ENCODE data around the gene IL22.

IL22 gene, protein sequence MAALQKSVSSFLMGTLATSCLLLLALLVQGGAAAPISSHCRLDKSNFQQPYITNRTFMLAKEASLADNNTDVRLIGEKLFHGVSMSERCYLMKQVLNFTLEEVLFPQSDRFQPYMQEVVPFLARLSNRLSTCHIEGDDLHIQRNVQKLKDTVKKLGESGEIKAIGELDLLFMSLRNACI

DNA sequence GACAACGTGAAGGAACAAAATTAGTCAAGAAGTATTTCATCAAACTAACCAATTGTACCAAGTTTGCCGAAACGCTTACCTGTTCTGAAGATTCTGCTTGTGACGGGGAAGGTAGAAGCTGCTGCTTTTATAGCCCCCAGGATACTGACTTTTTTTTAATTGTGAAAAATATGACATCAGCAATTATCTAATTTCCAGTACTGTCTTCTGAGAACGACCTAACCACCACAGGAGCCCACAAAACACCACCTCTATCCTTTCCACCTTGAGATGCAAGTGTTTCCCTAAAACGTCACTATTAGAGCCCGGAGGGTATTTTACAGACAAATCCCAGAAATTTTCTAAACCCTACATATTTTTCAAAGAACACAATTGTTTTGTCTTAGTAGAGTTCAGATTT, at the start of gene IL22:
Gene IL22, minus strand, starts transcription at position 101 of the 400 bp plus-strand sequence. CDS start 156 bp downstream, outside the sequence.
- DNase-seq: no peak

DNA sequence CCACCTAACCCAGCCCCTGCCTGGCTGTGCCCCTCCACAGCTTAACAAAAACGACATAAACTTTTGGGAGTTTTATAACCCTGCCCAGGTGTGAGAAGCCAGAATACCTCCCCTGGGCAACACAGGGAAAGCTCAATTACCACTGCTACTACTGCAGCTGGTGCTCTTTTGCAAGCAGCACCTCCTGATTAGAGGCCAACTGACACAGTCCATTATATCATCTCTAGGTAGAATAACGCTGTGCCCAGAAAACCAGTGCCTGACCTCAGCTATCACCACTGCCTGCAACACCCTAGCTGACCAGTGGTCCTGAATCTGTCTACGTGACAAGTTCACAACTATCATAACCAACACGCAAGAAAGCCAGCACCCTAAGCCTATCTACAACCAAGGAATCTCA, 44.5 kb upstream of the IL22 start:
- DNase-seq: no peak

DNA sequence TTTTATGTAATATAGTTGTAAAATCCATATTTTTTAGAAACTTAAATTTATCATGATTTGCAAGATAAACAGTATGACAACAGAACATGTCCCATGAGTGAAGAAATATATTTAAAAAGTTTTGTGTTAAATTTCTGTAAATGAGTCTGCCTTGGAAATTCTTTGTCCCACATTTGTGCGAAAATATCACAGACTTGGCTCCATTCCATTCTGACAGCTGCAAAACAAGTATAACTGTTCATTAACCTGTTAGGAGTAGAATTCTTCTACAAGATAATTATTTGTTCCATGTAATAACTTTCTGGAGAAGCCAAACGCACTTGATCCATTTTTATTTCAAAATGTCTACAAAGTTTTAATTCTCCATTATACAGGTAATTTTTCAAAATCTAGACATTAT, 40.8 kb upstream of the IL22 start:
- DNase-seq: no peak

DNA sequence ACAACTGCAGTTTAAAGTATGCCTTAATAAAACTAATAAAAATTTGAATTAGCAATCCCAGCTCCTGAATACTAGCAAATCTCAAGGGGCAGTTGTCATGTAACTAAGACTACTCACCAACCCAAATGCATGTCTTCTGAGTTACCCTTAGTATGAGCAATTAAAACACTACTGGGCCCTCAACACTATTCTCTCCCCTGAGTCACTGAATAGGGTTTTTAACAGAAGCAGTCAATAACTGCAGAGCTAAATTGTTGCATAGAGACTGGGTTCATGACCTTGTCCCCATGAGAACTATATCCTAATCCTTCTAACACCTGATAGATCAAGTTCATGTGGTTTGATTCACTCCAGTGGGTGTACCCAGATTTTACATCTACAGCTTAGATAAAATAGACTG, 39.9 kb upstream of the IL22 start:
- no peak for DNase-seq

DNA sequence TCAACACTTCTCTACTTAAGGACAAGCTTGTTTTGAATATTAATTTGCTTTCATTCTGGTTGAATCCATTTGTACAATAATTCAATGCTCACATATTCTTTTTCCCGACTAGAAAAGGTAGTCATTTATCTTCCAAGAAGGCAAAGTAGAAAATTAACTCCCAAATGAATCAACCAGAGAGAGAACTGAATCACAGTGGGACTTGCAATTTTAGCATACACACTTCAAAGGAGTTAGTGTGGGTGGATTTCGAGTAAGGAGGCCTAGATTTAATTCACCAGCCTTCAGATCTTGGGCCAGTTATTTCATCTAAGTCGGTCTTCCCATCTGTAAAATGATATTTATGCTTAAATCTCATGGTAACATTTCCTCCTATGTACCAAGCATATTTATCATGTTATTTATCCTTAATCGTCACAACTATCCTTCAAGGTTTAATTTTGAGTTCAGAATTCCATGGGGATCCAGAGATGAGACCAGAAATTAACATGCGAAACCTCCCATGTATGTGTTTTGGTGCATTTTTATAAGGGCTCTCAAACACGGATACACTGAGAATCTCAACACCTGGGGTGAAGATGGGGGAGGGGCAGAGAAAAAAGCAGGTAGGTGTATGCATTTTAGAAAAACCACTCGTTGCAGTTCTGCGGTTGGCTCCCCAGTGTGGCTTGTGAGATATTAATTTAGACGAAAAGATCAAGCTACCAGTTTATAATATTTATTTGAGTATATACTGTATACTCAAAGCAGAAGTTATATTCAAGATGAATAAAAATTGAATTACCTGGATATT, 38.9 kb upstream of the IL22 start:
- DNase-seq: no peak

DNA sequence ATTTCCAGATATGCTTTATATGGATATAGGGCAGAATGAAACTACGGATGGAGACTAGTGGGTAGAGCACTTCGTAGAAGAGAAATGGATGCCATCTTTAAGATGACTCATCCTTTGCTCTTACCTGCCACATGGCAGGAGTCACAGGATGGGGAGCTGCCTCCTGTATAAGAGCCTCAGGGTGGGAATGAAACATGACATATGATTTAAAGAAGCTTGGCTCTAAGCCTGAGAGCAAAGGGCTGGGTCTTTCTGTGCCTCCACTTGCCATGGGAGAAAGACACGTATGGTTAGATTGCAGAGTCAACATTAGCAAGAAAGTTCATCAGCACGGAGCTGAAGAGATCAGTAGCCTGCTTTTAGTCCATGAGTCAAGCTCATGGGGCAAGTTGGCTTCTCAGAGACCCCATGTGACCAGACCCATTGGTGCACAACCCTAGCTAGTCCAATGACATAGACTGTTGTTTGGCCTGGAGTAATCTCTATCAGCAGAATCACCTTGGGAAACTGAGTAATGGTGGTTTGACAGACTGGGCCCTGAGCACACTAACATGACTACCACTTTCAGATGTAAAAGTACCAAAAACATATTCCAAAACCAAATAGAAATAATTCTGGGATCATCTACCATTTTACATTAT, 38.1 kb upstream of the IL22 start:
- DNase-seq: no peak

DNA sequence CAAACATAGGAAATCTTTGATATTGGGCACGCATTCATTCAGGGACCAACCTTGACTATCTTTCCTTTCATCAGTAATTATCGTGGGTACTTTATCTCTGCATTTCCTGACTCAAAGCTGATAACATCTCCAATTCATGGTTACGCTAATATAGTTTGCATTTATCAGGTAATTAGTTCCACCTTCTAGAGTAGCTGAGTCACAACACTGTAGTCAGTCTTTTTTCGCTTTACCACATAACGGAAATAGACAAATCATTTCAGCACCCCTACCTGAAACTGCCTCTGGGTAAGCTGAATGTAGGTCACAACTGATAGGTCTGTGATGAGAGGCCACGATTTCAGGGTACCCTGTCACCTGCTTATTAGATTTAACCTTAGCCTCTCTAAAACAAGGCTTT, 36.7 kb upstream of the IL22 start:
- DNase-seq: no peak

DNA sequence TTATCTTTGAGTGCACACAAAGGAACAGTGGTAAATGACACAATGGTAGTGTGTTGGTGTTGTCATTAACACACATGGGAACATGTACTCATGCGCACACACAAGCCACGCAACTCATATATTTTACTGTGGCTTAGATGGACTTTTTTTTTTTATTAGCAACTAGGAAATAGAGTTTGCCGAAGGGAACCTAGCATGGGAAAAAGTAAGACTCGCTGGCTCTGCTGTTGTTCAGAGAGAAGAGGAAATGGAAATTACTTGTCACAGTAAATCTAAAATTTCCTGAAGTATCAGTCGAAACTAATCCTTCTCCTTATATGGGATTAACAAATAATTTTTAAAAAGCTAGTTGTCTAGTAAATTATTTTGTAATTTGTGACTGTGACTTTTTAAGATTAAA, 33.7 kb upstream of the IL22 start:
- DNase-seq: no peak

DNA sequence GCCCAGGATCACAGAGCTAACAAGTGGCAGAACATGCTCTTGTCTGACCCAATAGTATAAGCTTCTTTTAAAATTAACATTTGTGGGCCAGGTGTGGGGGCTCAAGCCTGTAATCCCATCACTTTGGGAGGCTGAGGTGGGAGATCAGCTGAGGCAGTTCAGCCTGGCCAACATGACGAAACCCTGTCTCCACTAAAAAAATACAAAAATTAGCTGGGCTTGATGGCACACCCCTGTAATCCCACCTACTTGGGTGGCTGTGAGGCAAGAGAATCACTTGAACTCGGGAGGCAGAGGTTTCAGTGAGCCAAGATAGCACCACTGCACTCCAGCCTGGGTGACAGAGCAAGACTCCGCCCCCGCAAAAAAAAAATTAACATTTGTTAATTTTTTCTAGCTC, 33.0 kb upstream of the IL22 start:
- DNase-seq: no peak

DNA sequence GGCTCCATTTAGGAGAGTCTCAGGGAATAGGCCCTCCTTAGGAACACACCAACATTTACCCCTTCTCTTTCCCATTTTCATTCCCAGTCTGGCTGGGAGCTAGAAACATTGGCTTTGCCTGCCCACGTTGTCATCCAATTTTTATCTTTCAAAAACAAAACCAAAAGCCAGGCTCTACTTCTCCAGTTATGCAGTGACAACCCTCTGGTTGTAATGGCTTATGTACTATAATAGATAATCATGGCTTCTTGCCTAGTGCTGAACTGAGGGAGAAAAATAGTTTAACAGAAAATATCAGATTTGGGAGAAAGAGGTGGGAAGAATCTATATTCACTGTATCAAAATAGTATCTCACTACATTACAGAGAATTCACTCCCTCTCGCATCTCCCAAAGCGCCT, 32.1 kb upstream of the IL22 start:
- no peak for DNase-seq

DNA sequence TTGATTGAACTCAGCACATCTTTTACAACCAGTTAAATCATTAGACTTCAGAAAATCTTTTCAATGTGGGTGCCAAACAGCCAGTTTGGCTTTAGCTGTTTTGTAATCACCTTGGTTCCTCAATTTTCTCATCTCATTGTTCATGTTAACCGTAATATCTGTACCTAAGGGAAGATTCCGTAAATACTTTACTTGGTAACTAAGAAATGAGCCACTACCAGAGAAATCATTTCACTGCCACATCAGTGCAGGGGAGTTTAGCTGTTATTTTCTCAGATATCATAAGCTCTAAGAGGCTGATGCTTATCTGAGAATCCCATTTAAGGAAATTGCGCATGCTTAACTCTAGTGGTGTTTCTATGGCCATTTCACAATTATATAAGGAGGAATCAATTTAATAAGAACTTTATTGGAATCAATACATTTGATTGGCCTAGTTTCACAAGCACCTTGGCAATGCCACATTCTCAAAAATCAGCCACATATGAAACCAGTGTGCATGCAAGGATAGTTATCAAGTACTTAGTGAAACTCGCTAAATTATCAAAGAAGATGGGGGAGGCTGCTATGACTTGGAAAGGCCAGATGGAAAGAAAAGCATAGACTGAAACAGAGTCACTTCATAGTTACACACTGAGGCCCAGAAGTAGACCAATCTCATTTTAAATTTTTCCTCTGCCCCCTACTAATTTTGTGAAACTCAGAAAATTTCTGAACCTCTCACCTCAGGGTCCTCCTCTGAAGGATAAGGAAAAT, 28.1 kb upstream of the IL22 start:
- DNase-seq: no peak

DNA sequence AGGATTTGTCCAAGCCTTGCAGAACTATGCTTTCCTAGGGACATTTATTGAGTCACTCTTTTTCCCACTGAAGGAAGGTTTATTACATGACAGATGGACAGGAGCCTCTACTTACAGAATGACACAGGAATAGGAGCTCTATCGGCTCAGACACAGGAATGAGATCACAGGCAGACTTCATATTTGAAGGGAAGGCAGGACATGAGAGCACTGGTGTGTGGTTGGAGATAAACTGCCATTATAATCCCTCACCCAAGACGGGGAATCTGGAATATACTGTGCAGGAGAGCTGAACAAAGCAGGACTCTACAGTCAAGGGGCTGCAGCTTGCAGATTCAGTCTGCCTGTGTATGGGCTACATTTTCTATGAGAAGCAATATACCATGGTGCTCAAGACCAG, 26.8 kb upstream of the IL22 start:
- no peak for DNase-seq

DNA sequence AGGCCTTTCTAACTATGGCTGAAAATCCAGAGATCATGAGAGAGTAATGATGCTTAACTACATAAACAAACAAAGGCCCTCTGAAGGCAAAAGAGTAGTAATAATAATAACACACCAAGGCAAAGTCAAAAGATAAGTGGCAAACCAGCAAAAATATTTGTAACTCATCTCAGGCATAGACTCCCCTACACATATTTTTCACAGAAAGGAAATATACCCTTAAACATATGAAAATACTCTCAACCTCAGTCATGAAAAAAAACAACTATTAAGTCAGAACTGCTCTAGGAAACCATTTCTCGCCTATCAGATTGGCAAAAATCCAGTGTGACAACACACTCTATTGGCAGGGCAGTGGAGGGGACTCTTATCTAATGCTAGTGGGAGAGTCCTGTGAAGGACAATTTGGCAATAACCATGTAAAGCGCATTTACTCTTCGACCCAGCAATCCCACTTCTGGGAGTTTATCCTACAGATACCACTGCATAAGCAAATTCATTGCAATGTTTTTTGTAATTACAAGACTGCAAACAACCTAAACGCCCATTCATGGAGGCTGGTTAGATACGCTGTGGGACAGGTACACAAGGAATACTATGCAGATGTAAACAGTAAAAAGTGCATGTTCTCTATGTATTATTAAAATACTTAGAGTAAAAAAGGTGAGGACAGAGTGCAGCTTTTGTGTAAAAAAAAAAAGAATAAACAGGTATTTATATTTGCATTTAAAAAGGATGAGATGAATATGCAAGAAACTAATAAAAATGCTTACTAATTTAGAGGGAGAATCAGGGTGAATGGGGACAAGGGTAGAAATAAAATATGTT, 26.0 kb upstream of the IL22 start:
- DNase-seq: no peak

DNA sequence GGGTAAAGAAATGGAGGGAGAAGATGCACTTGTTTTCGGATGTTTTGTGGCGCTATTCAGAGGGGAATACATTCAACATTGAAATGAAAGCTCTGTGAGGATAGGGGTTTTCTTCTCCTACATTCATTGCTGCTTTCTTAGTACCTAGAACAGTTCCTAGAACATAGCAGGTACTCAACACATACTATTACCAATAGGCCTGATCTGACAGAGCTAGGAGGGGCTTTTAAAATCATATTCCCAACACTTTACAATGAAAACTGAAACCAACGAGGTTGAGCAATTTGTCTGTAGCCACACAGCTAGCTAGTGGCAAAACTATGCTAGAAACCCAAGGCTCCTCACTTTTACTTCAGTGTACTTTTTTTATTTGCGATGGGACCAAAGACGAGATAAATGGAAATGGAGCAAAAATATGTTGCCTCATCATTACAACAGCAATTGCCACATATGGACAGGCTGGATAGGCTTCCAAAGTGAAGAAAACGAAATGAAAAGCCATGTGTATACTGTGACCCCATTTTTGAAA, 23.1 kb upstream of the IL22 start:
- DNase-seq: no peak

DNA sequence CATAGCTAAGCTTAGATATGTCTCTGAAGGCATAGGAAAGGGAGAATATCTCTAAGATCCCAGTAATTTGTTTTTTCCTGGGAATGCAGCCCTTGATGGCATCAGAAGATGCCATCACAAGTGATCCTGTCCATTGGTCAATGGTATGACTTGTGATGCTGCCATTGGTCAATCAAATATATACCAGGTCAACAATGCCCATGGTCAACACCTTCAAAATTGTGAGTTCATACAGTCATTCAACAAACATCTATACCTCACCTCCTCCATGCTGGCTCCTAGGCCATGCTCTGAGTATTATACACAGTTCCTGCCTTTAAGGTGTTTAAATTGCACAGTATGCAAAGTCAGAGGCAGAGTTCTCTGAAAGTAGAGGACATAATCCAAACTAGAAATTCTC, 19.3 kb upstream of the IL22 start:
- DNase-seq: no peak

DNA sequence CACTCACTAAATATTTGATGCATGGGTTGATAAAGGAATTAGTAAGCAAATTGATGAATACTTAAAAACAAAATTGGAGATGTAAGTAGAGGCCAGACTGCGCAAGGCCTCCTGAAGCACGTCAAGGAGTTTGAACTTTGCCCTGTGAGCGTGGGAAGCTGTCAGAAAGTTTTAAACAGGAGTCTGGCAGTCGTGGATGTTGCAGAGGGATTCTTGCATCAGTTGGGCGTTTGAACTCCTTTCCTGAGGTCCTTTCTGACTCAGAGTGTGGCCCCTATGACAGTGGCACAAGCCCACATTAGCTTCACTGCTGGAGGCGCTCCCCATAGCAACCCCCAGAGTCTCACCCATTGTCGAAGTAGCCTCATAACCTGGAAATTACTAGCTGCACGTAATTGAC, 17.9 kb upstream of the IL22 start:
- DNase-seq: peak; percentile 60

DNA sequence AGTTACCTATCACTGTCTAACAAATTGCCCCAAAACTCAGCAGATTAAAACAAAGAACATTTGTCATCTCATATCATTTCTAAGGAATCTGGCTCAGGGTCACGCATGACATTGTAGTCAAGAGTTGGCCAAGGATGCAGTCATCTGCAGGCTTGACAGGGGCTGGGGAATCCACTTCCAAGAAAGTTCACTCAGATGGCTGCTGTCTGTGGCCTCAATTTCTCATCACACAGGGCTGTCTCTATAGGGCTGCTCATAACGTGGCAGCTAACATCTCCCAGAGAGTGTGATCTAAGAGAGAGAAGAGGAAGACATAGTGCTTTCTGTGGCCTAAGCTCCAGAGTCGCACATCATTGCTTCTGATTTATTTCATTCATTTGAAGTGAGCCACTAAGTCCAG, 17.0 kb upstream of the IL22 start:
- DNase-seq: no peak

DNA sequence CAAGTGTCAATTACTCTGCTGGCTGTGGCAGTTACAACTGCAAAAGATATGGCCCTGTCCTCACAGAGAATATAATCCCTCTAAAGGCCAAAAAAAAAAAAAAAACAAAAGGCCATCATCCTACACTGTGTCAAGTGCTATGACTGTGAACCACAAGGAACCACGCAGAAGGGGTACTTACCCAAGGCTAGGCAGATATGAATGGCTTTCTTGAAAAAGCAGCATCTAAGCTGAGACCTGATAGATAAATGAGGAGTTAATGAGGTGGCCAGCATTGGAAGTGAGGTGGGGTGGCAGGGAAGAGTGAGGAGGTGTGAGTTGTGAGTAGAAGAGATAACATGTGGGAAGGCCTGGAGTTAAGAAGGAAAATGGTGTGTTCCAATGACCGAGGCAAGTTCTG, 16.4 kb upstream of the IL22 start:
- DNase-seq: no peak

DNA sequence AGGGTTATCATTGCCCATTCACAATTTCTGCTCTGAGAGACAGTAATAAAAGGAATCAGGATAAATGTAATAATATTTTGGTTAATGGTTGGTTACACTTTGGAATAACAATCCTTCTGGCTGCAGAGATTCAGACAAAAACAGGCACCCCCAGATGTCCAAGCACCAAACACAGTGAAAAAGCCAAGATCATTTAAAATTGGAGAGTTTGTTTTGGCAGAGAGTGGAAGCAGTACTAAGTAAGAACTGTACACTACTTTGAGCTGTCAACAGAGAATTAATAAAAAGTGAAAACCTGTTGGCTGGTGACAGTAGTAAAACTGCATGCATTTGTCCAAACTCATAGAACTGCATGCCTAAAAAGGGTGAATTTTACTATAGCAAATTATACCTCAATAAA, 15.6 kb upstream of the IL22 start:
- no peak for DNase-seq

DNA sequence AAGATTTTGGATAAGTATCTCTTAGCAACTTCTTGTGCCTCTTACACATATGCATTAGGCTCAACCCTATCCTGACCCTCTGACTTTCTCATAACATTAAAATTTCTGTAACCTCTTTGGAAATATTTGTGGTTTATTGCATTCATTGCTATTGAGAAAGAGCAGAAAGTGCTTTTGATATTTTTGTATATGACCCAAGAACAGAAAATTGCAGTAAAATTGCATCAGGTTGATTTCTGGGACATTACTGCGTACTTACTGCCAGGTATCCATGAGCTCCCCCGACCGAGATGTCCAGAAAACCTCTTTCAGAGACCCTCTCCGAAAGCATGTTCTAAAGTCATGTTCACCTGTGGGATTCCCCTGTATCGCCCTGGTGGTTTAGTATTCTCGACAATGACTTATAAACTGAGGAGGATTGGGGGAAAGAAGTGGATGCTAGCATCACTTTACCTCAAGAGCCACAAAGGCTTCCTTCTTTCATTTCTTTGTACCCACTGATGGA, 14.5 kb upstream of the IL22 start:
- peak; percentile 96 for DNase-seq

DNA sequence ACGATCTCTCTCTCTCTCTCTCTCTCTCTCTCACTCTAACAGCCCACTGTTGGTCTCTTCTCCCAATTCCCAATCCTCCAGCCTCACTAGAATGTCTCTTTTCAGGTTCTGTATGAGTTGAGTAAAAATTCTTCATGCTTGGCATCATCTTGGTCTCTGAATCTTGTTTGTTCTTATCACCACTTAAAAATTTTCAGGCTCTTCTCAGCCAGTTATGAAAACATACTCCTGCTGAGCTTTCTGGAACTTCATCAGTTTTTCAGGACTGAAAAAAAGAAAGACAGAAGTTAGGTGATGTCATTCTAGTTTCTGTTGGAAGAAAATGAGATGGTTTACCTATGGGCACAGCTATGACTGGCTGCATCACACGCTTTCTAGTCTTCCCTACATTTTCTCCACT, 11.5 kb upstream of the IL22 start:
- DNase-seq: peak; percentile 35

DNA sequence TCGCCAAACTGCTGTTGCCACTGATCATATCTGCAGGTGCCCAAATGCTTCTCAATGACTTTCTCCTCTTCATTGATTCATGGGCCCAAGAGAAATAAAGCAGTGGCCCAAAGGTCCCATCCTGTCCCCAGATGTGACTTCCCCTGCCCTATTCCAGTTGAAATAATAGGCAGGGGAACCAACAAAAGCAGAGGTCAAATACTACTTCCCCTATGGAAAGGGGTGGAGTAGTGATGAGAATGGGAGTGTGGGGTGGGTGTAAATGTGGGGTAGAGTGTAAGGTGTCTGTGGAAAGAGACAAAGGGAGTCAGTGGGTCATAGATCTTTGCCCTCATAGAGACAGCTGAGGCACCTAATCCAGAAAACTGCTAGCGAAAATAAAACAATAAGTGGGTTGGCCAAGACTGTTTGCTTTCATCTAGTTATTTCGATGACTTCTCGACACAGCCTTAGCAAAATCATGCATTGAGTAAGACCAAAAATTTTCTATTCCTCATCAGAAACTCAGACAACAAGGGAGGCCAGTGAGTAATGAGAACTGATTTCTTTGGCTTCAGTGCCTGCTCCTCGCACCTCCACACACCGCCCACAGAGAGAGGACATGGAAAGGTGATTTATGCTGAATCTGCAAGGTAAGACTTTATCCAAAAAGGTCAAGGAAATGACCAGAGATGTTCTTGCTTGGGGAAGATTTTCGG, 10.9 kb upstream of the IL22 start:
- no peak for DNase-seq

All from HCEC 1CT (cell line).